ENCODE measurements around the gene OCA2.

OCA2 gene

DNA sequence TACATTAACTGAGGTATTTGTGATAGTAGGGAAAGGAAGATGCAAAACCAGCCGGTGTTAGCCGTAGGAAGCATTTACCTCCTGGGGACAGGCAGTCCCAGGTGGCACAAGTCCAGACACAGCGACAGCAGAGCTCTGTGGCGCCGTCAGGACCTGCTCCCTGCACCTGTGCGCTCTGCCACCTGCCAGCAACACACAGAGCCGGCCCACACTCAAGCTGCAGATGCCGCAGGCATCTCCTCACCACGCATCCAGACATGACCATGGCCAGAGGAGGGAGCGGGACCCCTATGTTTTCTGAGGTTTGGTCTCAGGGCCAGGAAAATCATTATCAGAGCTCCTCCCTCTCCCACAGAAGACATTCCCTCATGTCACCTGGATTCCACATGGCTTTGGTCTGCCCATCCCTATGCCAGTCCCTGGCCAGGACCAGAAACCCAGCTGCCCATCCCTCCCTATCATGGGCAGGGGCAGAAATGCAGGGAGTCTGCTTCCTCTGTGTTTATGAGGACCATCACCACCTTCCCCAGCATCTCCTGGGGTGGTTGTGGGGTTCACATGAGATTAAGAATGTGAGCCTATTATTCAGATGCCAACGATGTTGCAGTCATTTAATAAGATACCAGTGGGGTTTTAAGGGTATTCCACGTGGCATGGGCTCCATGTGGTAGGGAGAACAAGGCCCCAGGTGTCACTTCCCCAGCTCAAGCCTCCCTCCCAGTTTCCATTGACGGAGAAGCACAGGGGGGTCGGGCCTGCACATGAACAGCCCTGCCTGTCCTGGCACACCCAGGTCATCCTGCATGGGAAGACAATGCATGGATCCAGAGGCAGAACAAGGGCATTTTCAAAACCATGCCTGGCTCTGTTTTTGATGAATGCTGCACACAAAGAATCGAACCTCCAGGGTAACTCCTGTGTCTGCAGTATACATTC lies 251.1 kb downstream of the OCA2 start:
- DNase-seq (ENCODE audit: low read depth in 2 of 2), result no peak

DNA sequence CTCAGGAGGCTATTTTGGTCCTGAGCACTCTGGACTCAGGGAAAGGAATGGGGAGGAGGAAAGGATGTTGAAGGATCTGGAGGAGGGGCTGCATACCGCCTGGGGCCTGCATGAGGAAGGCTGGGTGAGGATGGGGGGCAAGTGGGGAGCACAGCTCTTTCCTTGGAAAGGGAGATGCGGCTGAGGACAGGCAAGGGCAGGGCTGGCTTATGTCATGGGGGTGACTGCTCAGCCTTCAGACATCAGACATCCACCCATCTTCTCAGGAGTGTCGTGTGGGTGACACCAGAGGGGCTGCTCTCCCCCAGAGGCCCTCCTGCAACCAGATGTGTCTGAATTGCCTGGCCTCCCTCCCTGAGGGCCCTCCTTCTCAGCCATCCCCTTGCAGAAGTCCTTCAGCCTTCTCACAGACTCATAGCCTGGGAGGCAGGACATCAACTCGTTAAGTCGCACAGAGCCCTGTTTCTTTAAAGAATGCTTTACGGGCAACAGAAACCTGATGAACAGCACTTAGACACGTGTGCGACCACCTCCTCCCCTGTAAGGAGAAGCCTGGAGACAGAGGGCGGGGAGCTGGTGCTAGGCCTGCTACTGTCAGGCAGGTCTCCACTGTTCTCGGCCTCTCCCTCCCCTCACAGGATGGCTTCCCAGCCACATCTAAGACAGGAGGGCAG lies 252.3 kb downstream of the OCA2 start:
- no peak for DNase-seq (ENCODE audit: low read depth in 2 of 2)

DNA sequence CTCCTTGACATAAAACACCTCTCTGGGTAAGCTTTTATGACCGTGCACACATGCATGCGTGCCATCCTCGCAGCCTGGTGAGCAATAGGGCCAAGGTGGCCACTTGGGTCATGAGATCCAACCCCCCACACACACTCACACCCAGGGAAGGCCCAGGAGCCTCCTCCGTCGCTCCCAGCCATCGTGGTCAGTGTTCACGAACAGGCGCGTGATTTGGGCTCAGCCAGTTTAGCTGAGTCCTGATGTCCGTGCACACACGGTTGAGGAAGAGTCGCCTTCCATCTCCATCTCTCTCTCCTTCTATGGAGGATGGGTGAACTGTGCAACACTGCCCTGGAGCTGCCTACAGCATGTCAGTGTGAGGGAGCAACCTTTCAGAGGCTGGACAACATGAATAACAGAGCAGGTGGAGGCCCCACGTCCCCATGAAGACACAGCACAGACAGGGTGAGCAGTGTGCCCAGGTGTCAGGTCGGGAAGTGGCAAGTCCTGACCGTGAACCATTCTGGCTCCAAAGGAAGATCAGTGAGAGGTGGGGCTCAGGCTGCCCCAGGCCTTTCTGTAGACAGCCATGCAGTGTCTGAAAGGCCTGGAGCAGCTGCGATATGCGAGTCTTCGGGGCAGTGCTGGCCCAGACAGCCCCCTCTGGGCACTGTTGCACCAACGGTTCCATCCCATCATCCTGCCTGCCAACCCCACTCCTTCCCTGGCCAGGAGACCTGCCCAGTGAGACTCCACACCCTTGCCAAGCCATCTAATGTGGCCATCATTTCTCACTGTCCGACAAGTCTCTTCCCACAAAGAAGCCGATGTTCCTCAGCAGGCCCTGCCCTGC lies 253.4 kb downstream of the OCA2 start:
- no peak for DNase-seq (ENCODE audit: low read depth in 2 of 2)

DNA sequence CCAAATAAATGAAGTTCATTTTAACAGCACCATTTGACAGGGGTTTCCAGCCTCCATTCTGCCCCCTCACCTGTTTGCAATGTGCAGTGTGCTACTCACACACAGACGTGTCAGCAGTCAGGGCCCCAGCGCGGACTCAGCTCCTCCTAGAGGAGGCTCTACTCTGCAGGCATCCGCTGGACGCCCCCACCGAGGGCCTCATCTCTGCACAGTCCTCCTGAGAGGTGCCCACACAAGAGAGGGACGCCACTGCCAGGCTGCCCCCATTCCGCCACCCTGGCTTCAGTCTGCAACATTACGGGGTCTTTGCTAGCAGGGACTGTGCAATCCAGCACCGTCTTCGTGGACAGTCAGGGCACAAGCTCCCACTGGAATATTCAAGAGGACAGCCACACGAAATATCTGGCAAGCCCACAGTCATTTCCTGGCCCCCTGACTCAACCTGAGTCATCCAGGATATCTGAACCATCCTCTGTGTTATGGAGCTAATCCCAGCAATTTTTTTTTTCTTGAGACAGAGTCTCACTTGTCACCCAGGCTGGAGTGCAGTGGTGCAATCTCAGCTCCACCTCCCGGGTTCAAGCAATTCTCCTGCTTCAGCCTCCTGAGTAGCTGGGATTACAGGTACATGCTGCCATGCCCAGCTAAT lies 255.0 kb downstream of the OCA2 start:
- no peak for DNase-seq (ENCODE audit: low read depth in 2 of 2)

DNA sequence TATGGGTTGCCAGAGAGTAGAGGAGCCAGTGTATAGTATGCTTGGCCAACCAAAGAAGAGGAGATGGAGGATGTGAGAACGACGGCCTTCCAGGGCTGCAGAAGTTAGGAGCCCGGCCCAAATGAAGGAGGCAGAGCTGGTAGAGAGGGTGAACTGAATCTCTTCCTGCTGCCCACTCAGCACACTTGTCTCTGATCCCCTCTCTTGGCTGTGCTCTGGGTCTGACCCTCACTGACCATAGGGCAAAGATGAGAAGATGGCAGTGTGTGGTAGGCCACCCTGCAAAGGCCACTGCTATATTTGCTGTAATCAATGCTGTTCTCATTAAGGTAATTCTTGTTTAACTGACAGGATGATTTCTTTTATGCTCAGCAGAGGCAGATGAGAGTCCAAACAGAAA lies 256.0 kb downstream of the OCA2 start:
- no peak for DNase-seq (ENCODE audit: low read depth in 2 of 2)

DNA sequence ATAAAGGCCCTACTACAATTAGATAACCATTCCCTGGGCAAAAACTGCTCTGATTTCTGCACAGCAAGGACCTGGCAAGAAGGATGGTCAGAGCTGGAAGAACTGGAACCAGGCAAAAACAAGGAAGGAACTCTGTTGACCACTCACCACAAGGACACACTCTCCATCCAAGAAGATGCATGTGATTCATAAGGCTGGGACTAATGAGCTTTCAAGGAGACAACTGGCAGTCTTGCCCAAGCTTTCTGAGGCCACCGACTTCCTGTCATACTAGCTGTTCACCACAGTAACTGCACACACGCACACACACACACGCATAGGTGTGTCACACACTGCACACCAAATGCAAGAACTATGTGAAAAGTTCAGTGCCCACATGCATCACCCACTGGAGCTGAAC lies 256.6 kb downstream of the OCA2 start:
- no peak for DNase-seq (ENCODE audit: low read depth in 2 of 2)

DNA sequence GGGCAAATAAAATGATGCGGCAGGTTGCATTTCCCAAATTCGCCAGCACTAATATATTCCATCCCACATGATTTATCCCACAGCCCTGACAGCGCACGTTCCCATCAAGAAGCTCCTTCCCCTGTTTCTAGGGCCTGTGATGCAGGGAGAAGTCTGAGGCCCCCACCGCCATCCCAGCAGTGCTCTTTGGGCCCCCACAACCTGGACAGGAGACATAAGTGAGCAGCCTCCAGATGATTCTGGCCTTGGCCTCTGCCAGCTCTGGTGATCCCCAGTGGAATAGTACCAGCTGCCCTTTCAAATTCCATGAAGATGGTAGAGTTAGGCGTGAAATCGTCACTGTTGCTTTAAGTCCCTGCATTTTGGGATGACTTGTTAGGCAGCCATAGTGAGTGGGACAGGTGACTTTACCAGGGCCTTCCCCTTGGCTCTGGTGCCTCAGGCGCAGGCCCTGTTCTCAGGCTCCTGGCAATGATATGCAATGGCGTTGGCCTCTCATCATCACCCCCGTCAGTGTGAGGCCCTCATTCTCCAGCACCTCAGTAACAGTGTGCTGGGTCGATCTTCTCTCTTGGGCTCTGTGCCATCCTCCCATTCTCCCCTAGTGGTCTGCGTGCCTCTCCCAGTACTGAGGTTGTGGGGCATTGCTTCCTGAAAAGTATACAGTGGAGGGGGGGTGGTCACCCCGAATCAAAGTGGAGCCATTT lies 263.7 kb downstream of the OCA2 start:
- DNase-seq (ENCODE audit: low read depth in 2 of 2), result no peak

DNA sequence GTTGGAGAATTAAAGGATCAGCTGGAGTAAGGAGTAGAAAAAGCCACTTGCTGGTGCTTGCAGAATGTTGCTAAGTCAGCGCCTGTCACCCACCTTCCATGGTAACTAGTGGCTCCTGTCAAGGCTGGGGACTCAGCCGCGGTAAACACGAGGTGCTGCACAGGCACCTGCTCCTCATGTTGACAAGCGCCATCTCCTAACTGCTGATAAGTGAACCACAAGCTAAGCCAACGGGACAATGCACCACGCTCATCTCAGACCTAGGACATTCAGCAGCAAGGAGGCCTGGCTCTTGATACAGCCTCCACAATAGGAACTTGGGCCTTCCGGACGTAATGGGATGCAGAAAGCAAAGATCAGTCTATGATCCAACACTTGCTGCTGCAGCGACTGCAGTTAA lies 264.4 kb downstream of the OCA2 start:
- DNase-seq (ENCODE audit: low read depth in 2 of 2), result no peak

DNA sequence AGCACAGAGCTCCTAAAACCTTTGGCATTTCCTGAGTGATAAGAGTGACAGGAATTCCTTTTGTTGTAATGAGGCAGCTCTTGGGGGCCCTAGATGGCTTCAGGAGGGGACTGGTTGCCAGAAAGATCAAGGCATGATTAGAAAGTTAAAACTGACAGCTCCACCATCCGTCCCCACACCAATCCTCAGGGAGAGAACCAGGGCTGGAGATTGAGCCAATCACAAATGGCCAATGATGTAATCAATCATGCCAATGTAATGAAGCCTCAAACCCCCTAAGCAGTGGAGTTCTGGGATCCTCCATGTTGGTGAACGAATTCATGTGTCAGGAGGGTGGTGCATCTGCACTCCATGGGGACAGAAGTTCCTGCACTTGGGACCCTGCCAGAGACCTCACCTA lies 265.1 kb downstream of the OCA2 start:
- no peak for DNase-seq (ENCODE audit: low read depth in 2 of 2)

DNA sequence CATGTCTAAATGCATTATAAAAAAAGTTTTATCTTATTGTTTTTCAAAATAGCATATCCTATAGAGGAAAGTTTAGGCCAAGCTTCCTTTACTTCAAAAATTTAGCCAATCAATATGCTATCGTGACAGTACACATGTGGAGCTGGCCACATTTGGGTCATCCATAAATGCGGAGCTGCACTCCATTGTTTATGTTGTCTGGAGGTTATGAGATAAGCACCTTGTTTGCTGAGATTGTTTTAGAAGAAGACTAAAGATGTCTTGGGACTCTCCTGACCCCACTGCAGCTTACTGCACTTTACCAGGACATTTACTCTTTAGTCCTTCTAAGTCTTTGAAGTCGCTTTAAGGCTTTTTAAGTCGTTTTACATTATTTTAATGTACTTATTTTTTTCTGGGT lies 265.9 kb downstream of the OCA2 start:
- no peak for DNase-seq (ENCODE audit: low read depth in 2 of 2)

DNA sequence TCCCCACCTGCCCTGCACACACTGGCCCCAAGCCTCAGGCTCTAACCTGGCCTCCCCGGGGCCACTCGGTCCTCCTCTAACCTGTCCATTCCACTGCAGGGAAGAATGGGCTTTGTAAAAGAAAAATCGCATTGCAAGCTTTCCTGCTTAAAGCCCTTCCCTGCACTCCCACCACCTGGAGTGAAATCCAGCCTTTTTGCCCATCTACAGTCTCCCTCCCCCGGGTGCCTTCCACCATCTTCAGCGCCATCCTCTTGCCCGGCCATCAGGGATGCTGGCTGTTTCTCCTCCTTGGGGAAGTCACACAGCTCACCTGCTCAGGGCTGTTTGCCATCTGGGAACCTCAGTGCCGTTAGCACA lies 266.9 kb downstream of the OCA2 start:
- DNase-seq (ENCODE audit: low read depth in 2 of 2), result no peak

DNA sequence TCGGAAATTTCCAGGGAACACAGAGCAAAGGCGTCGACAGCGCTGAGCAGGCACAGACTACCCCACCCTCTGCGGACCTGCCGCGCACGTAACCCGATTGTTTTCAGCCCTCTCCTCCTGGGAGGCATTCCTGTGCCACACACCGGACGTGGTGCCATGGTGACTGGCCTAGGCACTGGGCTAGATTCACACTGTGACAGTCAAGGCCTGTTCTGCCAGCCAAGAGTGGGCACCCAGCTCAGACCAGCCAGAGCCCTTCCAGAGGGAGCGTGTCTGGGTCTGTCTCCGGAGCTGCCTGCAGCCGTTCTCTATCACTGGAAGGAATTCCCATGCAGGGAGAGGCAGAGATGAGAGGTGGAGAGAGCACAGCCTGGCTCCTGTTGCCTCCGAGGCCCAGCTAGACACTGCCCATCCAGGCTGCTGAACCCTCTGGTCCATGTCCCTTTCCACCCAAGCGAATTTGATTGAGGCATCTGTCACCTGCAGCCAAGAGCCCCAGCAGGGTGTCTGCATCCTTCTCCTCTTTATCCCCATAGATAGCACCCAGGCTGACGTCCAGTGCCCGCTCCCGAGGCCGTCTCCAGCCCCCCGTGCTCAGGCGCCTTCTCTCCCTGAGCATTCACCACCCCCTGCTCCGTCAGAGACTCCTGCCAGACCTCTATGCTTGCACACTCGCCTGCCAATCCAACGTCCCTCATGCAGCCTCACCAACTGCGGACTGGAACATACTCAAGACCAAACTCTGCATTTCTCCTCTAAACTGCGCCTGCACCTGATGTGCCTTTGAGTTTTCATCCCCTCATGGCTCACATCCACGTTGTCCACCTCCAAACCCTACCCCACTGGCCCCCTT lies 267.5 kb downstream of the OCA2 start:
- DNase-seq (ENCODE audit: low read depth in 2 of 2), result no peak

DNA sequence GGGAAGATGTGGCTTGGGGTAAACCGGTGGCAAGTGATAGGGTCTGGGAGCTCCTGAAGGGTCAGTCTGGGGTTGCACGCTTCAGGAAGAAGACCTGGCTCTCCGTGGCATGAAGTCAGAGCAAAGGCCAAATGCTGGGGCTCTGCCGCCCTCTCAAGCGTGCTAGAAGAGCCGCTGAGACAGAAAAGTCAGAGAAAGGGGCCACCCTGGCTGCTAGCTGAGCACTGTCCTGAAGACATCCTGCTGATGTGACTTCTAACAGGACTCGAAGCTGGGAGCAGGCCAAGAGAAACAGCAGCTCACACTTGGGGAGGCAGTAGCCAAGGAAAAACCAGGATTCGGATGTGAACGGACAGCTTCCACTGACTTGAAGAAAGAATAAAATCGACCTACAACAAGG lies 270.4 kb downstream of the OCA2 start:
- DNase-seq (ENCODE audit: low read depth in 2 of 2), result no peak

DNA sequence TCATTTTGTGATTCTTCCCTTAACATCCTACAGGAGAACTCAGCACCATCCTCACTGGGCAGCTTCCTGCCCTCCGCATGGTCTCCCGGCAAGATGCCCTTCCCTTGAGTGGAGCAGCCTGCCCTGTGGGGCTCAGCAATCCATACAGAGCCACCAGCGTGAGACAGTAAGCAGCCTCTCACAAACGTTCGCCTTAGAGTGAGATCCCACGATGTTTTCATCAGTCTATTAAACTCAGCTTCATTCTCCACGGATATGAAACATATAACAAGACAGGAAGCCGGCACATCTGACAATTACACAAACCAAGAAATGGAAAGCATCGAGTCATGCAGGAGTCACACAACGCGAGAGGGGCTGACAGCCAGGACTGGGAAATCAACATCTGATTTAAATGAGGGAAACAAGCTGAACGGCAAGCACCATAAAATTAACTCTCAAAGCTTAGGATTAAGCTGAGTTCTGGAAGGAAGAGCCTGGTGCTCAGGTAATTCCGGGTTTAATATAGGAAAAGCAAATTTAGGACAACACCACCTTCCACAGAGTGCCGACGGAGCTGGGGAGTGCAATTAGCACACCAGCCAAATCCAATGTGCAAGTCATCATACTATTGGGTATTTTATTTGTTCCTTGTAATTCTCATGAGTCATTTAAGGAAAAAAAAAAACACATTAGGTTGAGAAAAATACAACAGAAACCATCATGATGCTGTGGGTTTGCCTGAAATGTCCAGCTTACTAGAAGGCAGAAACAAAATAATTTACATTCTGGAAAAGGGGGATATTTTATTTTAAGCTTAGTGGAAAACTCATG lies 272.0 kb downstream of the OCA2 start:
- DNase-seq (ENCODE audit: low read depth in 2 of 2), result no peak

DNA sequence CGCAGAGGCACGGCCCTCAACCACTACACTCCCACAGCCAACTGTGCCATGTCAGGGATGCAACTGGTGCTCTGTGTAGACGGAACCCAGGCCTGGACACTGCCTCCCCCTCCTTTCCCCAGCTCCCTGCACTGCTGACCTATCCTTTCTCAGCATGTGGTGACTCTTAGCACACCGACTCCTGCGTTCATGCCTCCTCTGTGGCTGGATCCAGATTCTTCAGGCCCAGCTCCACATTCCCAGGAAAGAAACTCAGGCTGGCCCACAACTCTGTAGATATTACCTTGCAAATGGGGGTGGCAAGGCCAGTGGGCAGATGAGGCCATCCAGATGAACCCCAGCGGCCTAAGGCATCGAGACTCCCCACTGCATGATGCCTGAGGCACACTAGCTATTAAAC lies 272.7 kb downstream of the OCA2 start:
- no peak for DNase-seq (ENCODE audit: low read depth in 2 of 2)

DNA sequence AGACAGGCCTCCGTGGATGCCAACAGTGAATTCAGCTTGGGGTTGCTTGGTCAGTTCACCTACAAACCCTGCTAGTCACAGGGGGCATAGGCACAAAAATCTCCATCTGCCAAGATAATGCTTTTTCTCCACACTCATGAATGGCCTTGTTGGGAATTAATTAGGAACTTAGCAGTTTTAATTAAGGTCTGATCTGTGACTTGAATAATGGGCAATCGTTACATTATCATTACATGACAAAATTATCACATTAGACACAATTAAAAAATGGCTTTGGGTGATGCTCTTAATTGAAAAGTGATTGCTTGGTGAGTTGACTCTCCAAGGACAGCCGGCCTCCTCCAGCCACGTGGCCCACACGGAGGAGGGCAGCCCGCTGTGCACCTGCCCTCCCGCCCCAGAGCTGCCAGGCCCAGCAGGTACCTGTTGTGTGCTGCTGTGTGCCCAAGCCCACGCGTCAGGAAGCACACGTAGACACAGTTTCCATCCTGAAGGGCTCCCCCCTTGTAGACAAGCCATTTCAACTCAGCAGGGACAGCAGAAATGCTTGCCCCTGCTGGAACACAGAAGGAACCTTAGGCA lies 274.2 kb downstream of the OCA2 start:
- no peak for DNase-seq (ENCODE audit: low read depth in 2 of 2)

DNA sequence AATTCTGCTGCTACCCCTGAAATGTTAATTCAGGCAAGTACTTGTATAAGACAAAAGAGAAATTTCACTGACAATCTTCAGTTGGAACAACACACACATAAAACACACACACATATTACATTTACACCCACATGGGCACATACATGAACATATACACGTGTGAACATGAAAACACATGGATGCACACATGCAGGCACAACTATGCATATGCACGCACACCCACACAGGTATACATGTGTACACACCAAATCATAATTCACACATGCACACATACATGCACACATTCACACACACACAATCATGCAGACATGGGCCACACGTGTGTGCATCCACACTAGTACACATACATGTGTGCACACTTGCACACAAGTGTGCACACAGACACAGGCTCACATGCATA lies 277.8 kb downstream of the OCA2 start:
- no peak for DNase-seq (ENCODE audit: low read depth in 2 of 2)

DNA sequence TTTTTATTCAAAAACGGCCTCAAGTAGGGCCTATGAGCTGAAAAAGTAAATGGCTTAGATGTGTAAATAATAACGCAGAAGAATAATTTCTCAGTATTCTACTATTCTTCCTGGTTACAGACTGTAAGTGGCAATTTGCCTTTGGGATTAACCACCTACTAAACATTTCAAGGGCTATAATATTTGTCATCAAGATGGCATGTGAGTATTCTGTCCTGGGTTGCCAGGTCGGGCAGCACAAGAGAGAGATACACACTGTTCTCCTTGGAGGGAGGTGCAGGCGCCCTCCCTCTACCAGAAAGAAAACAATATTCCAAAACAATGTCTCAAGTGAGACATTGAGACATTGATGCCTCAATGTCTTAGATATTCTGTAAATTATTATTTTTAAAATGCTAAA lies 278.4 kb downstream of the OCA2 start:
- no peak for DNase-seq (ENCODE audit: low read depth in 2 of 2)

DNA sequence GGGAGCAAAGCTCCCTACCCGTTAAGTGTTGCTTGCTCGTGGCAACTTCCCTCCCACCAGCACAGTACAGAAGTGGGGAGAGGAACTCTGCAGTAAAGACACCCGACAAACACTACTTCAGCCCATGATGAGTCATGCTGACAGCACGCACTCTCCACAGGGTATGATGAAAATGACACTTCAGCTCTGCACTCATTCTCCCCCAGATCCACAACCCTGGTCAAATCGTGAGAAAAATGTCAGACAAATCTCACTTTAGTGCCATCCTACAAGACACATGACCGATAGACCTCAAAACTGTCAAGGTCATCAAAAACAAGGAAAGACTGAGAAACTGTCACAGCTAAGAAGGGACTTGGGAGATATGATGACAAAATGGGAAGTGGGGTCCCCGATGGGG lies 278.9 kb downstream of the OCA2 start:
- no peak for DNase-seq (ENCODE audit: low read depth in 2 of 2)
